Activated naive CD4-positive, alpha-beta T cell treated with anti-CD3 and anti-CD28 coated beads, Interleukin-2, amount 50 U/mL, for 16 hours (primary cell): ENCODE data around the gene PRAMEF10.
"Not testable (repeated sequence)": the region's sequence is repeated elsewhere in the genome, so short reads cannot be mapped to it uniquely, and the experiment has no call there.

Experiments used
- DNase-seq: peaks from one replicate; pipeline ENCODE4 v3.0.0-alpha.2; 2020

The PRAMEF10 gene

GRCh38 chr1:12898170-12898569 is at the start of gene PRAMEF10:
Gene PRAMEF10 (minus strand): TSS chr1:12898270. CDS start chr1:12895847, 2,423 bp downstream.
- not testable (repeated sequence) for DNase-seq

GRCh38 chr1:12947480-12947879 is 49.4 kb upstream of the PRAMEF10 start, which contains the start of gene PRAMEF6:
Gene PRAMEF6 (minus strand): TSS chr1:12947580. CDS start chr1:12942518, 5,062 bp downstream.
- not testable (repeated sequence) for DNase-seq

GRCh38 chr1:12924368-12924767 is 26.3 kb upstream of the PRAMEF10 start:
- DNase-seq: not testable (repeated sequence)

GRCh38 chr1:12921749-12922148 is 23.7 kb upstream of the PRAMEF10 start:
- not testable (repeated sequence) for DNase-seq

- DNase-seq: not testable (repeated sequence)
These were observed 18.2 kb upstream of the PRAMEF10 start, which contains the start of gene PRAMEF7 for GRCh38 chr1:12916310-12916709. Gene PRAMEF7 (plus strand): TSS chr1:12916610. CDS start chr1:12917693, 1,083 bp downstream.

- not testable (repeated sequence) for DNase-seq
These were observed 5.9 kb upstream of the PRAMEF10 start for GRCh38 chr1:12903793-12904572.

- DNase-seq: not testable (repeated sequence)
These were observed 1.1 kb upstream of the PRAMEF10 start for GRCh38 chr1:12899186-12899585.

- not testable (repeated sequence) for DNase-seq
These were observed 12.0 kb downstream of the PRAMEF10 start, which contains the start of gene PRAMEF4 for GRCh38 chr1:12886101-12886500. Gene PRAMEF4 (minus strand): TSS chr1:12886201. CDS start chr1:12883394, 2,807 bp downstream.

GRCh38 chr1:12878453-12878852 is 19.6 kb downstream of the PRAMEF10 start:
- DNase-seq: not testable (repeated sequence)

- DNase-seq: not testable (repeated sequence)
These were observed 34.8 kb downstream of the PRAMEF10 start for GRCh38 chr1:12863131-12863880.

GRCh38 chr1:12856786-12857185 is 41.3 kb downstream of the PRAMEF10 start, which contains the start of gene PRAMEF2:
Gene PRAMEF2 (plus strand): TSS chr1:12857086. CDS start chr1:12859010, 1,924 bp downstream.
- not testable (repeated sequence) for DNase-seq

- DNase-seq: no peak
These were observed 46.3 kb downstream of the PRAMEF10 start for GRCh38 chr1:12851779-12852178.

GRCh38 chr1:12848620-12849019 is 49.5 kb downstream of the PRAMEF10 start, which contains the start of gene HNRNPCL1:
Gene HNRNPCL1 (minus strand): TSS chr1:12848720. CDS start chr1:12848289, 431 bp downstream.
- not testable (repeated sequence) for DNase-seq
